Fibroblast of skin of right quadriceps (primary cell): ENCODE measurements around the gene ETV3L.
A peak's percentile ranks its signal among the peaks of the same experiment; 100 is the strongest.

Source experiments
- DNase-seq: peaks from one replicate; pipeline ENCODE4 v3.0.0-alpha.2; 2013

ETV3L gene

DNA sequence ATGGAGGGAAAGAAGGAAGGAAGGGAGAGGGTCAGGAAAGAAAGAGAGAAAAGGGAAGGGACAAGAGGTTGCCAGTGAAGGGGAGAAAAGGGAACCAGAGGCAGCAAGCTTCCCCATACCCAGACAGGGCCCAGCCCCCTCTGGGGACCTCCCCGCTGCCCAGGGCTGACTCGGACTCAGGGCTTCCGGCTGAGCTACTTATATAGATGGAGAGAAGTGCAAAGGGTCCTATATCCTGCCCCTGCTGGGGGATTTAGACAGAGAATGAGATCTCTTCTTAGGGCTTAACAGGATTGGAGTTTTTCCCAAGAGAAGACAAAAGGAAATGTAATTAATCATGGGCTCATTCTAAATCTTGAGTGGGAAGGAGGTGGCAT is at the start of gene ETV3L:
TSS of gene ETV3L (minus strand) at position 176 of the 377 bp plus-strand sequence. CDS start 285 bp downstream, outside the sequence.
- no peak for DNase-seq

DNA sequence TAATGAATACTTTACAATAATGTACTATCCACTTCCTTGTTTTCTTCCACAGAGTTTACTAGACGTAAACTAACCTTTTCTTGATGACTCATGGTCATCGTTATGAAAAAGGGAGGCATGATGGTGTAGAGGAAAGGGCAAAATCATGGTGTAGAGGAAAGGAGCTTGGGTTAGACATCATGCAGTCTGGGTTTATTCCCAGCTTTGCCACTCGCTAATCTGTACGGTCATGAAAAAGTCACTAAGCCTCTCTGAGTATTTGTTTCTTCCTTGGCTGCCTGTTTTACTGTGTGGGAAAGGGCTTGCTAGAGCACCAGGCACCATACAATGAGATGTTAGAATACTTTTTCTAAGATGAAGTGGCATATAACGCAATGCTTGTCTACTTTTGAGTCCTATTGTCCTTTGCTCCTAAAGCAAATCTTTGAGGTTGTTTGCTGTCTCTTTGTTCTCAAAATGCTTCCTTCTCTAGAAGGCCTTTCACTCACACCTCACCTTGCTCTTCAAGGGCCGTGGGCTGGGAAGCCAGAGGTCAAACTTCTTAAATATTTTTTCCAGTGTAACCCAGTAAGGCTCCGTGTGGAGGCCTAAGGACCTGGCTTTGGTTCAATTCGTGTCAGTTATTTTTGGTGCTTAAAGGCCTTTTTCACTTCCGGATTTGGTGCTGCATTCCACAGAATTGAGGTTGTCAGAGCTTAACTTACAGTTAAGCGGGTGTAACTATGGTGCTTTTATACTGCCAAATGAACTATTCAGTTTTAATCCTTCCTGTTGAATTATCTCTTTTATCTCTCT is 48.5 kb upstream of the ETV3L start:
- DNase-seq, result peak; percentile 35

DNA sequence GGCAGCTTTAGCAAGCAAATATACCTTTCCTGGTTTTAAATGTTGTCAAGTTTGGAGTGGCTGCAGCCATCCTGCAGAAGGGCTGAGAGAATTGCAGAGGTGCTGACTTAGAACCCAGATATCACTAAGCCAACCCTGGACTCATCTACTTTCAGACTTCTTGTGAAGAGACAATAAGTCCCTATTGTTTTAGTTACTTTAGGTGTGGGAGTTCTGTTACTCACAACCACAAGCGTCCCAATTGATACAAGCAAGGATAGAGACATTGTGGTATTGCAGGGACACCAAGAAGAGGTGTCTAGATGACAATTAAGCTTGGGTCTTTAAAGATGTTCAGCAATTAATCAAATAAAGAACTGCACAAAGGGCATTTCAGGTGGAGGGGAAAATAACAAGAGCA is 47.4 kb upstream of the ETV3L start:
- no peak for DNase-seq

DNA sequence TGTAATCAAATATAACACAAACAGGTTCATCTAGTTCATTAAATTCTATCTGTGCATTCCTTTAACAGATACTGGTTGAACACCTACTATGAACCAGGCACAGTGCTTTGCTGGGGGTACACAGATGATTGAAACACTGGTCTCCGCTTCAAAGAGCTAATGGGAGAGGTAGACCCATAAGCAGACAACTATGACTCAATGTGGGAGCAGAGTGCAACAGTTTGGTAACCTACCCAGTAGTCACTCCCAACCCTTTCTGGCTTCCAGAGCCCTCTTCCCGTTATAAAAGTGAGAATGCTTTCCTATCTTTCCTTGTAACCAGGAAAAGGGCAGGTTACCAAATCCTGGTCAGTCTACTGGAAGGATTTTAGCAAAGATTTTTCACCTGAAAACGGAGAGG is 46.6 kb upstream of the ETV3L start:
- no peak for DNase-seq

DNA sequence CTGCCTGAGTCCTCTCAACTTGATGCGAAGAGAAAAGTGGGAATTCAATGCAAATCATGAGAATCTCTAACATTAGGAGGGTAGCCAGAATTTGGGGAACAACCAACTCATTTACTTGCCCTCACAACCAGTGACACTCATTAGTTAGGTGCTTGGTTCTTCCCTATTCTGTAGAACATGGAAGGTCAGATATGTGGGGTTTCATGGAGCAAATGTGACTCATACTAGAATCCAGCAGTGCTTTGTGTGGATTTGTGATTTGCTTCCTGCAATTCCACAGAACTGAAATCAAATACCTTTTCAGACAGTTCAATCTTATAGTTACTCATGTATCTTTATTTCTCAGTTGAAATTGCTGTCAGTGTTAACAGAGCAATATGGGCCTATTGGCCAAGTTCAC is 45.5 kb upstream of the ETV3L start:
- no peak for DNase-seq

DNA sequence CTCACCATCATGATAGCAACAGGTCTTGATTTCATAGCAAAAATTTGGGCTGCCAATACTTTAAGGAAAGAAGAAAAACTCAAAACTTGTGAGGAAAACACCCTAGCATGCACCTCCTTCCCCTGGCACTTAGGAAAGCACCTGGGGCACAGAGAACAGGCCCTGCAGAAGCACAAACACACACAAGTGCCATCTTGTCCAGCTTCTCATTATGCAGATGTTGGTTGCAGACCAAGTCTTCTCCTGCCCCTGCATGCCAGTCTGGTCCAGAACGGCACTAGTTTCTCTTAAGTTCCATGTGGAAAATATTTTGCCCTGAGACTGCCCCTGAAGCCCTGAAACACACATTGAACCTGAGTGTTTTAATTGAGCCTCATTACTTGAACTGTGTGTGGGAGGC is 44.9 kb upstream of the ETV3L start:
- no peak for DNase-seq

DNA sequence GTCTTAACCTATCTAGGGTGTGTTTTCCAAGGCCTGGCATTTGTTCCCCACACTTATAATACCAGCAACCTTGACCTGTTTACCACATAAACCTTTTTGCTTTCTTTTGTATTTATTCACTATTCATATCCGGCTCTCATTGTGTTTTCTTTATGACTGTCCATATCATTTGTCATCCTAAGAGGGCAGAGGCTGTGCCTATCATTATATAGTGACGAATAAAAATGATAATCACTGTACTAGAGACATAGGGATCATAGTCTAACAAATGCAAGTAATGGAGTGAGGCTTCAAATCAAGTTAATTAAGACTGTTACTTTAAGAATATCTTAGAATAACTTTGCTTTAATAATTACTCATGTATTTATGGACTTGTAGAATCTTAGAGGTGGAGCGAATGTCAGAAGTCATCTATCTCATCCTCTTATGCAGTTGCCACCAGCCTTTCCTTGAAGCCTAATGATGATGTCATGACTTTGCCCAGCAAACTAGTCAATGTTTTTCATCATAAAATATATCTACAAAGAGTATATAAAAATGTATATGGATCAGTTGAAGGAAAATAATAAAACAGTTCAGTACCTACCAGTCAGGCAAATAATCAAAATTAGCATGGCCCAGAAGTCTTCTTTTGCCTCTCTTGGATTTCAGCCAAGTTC is 43.3 kb upstream of the ETV3L start:
- no peak for DNase-seq

DNA sequence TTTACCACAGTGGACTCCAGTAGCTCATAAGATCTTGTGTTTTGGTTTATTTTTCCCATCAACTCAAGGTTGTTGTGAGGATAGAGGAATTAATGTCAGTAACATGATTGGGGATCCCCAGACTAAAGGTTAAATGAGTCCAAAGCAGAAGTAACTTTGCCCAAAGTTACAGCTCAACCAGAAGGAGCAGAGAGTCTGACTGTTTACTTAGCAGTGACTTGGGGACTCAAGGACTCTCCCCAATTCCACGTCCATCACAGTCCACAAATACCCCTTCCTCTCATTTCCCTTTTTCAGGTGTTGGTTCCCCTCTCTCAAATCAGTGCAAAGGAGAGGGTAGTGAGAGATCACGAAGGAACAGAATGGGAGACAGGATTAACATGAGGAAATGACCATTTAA is 42.6 kb upstream of the ETV3L start:
- no peak for DNase-seq

DNA sequence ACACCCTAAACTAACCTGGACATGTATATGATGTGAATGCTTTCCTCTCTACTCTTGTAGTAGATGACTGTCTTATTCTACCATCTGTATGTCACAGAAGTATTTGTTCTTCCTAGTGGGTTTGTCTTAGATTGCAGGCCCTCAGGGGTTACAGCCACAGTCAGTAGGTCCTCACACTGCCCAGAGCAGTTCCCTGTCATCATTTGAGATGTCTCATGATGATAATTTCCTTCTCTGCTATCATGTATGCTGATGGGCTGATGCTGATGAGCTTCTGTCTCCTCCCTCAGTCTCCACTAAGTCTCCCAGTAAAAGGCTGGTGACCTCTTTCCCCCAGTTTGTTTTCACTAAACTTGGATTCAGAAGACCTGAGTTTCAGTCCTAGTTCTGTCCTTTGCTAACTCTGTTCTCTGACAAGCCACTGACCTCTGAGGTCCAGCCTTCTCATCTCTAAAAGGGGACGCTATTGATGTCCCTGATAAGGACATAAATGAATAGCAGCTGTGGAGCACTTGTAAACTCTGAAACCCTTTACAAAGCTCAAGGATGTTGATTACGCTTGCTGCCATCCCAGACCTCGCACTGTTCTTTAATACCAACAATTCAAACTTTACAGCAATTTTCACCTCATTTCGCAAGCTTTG is 41.7 kb upstream of the ETV3L start:
- no peak for DNase-seq

DNA sequence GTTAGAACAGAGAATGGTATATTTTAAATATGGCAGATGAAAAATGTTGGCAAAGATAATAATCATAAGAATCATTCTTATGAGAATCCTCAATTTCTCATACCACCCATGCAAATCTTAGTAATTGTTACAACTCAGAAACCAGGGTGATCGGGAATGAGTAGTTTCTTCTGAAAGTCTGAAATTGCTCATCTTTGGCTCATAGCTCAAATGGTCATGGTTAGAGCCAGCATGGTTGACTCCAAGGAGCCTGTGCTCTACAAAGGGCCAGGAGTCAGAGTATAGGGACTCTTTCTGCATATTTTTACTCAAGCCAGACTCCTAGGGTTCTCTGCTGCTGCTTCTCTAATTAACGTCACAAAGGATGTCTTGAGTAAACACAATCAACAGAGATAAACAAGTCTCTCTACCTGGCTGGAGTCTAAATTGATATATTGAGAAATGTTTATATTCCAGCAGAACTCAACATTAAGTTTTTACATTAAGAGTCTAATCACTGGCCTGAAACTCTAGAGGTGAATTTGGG is 40.5 kb upstream of the ETV3L start:
- DNase-seq, result no peak

DNA sequence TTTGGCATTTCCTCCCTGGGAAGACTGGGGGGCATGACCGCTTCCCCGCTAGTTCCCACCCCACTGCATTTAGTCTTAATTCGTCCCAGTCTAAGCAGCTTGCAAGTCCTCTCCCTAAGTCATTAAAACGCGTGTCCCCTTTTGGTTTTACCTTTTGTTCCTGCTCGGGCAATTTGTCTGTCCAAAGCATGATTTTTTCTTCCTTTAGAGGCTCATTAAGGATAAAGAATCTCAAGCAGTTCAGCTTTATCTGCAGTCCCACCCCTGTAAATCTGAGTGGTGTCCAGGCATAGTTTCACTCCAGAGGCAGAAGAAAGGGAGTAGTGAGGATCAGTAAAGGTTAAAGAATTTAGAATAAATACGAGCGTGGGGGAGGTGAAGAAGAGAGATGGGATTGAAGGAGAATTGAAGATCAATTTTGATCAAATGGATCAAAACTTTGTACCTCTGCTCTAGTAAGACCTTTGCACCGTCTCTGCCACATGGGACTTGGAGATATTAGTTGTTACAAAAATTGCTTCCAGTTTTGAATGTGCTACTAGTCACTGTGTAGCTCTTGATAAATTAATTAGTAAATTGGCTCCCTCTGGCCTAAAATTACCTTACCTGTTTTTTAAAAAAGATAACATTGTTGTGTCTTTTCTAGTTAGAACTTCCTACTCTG is 39.6 kb upstream of the ETV3L start:
- no peak for DNase-seq

DNA sequence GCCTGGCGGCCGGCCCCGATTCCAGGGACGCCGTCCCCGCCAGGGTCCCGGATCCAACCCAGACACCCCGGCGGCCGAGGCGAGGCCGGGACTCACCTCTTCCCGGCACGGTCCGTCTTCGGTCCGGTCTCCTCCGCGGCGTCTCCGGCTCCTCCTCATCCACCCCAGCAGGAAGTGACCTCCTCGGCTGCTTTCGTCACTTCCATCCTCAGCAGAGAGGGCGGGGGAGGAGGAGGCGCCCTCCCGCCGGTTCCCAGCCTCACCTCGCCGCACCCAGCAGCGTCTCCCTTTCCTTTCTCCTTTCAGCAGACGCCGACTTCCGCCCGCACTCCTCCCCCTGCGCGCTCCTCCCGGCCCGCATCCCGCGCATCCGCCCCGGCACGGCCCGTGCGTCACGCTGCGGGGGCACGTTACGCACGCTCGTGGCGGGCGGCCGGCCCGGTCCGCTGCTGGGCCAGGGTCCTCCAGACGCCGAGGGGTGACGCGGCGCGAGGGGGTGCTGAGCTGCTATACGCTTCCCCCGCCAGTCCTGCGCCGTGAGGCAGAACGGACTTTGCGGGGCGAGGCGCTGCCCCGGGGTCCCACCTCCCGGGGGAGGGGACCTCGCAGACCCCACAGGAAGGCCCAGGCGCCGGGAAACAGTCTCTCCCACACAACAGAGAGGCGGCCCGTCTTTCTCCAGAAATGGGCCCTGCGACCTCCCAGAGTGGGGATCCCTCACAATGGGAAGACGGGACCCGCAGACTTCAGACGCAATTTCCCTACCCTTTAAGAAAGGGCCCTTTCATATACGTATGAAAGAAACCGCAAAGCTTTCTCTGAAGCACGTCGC is 38.8 kb upstream of the ETV3L start, which contains the start of gene ETV3:
TSS of gene ETV3 (minus strand) at position 176 of the 832 bp plus-strand sequence. CDS start 2,043 bp downstream, outside the sequence.
- DNase-seq, result peak; percentile 92

DNA sequence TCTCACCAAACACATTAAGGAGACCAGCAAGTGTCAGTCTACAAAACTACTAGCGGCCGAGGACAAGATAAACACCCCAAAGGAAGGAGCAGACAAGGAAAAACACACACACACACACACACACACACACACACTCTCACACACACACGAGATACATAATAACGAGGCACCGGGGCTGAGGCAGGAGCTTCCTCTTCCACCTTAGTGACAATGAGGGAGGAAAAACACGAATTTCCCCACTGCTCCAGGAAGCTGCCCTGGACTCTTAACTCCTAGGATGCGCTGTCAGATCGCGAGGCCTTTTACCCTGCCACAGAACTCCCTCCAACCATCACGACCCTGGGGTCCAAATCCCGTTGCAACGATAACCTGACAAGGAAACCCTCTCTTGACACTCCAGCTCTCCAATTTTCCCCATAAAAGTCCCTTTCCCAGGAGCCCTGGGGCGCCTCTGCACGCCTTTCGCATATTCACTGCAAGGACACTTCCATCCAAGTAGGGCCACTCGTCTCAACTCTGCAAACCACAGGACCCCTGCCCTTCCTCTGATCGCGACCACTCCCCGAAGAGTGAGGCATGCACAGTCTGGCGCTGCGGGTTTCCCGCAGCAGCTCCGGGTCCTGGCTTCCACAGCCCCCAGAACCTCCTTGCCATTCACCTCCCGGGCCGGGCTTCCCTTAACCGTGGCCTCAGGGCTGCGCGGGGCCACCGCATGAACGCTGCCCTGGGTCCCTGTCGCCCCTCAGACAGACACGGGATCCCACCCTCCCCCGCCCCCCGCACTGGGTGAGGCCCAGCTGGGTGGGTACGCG is 38.0 kb upstream of the ETV3L start:
- no peak for DNase-seq

DNA sequence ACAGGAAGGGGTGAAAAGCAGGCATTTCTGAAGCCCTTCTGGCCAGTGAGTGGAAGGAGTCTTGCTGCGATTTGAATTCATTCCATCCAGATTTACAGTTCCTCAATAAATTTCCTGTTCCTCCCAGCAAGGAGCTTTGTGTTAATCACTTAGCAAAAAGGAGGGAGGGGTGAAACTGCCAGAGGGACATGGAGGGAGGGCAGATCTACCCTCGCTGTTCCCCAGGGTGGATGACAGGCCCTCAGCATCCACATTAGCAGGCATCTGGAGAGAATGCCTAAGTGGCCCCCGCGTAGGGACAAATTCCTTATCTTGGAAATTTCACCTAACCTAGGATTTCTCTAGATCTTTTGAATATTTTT is 37.4 kb upstream of the ETV3L start:
- DNase-seq, result peak; percentile 30

DNA sequence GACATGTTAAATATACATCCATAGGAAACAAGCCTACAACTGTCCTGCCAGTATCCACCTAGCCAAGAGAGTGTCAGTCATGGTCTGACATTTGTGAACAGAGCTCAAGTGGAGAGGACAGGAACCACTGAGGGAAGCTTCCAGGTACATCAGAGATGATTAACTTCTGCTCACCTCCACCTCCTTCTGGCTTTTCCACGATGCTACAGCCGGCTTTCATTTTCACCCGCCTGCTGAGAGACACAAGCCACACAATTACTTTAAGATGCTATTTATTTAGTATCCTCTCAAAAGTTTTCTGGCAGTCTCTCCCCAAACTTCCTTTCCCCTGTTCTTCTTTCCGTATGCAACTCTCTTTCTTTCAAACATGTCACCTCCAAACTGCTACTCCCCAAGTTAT is 36.5 kb upstream of the ETV3L start:
- DNase-seq, result no peak

DNA sequence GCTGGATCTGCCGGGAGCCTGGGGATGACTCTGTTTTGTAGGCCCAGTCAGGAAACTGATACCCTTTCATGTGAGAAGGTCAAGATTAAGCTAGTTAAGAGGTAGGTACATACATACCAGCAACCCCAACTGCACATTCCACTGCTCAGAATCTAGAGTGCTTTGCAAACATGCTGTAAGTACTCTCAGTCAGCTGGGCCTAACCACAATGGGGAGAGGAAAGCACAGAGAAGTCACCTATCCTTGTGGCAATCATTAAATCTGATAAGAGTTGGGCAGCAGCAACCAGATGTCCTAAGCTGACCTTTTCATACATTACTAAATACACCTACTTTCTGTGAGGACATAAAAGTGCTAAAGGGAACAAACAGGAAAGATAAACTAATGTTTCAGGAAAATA is 36.0 kb upstream of the ETV3L start:
- DNase-seq, result no peak

DNA sequence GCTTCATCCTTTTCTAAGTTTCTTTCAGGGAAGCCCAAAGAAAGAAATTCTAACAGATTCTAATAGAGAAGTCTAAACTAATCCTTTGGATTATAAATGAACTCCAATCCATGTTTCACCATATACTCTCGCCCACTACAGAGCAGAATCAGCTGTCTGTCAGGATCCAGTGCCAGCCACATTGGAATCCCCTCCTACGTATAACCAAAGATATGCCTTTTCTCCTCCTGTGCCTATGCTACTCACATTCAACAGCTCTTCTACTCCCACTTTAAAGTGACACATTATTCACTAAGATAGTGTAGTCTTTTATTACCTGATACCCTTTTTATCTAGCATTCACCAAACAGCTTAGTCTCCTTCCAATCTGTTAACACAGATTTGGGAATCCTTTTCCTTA is 35.5 kb upstream of the ETV3L start:
- DNase-seq, result no peak

DNA sequence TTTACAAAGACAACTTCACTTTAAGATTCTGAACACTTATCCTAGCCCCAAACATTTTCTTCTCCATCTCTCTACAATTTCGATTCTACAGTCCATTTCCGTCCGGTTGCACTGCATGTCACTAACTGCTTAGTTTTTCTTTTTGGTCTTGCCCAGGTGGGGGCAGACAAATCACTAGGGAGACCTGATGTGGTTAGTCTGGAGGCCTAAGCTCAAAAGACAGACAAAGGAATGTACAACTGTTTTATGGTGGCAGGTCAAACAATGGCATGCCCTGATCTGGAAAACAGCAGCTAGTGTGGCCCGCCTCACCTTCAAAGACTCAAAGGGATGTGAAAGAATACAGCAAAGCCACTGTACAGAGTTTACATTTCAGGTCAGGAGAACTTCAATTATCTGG is 34.8 kb upstream of the ETV3L start:
- DNase-seq, result no peak

DNA sequence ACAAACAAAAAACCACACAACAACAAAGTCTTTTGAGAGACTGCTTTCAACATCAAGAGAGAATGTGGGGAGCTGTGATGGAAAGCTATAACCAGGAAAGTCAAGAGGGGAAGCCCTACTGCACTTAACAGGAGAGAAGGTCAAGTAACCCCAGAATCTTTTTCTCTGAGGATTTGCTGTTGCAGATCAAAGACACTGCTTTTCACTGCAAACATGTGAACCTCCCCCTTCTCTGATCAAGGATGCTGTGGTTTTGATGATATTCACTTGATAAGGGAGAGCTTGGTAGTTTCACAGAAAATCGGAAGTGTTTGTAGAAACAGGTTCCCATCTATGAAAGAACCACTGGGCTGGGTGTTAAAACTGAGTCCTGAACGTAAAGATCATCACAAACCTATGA is 33.8 kb upstream of the ETV3L start:
- no peak for DNase-seq

DNA sequence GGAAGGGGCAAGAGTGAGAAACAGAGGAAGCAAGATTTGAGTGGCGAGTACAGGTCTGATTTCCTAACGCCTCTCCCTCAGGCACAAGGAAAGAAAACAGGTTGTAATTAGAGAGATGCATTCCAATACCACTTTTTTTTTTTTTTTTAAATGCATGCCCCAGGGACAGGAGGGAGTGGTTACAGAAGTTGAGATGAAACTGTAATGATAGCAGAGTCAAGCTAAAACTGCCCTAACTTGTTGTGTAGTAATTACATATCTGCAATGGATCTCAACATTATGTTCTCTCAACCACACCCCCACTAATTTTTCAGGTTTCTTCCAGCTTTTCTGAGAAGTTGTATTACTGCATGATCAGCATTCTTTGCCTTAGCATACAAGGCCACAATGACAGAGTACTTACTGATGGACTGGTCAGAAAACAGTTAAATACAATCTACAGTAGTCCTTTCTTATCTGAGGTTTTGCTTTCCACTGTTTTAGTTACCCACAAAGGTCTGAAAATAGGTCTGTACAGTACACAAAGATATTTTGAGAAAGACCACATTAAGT is 33.1 kb upstream of the ETV3L start:
- no peak for DNase-seq

DNA sequence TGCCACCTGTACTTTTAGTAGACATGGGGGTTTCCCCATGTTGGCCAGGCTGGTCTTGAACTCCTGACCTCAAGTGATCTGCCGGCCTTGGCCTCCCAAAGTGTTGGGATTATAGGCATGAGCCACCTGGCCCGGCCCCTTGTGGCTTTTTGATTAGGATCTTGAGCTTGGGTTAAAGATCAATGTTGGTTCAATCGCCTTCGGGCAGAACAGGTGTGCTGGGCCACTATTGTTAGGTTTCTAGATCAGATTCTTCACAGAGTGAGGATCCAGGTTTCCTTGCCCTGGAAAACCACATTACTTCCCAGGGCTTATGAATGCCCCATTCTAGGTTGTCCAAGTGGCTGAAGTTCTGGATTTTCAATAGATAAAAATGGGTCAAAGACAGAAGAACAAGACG is 32.5 kb upstream of the ETV3L start:
- no peak for DNase-seq
